Right cardiac atrium (tissue), 5 donors: ENCODE data around the gene MAPK4. TPM values are rescaled to one million over a fixed set of nuclear protein-coding genes. Genes with fewer than 3 reads are reported as not detected.
"Not testable (repeated sequence)": the region's sequence is repeated elsewhere in the genome, so short reads cannot be mapped to it uniquely, and the experiment has no call there.

Experiments used
- ATAC-seq, 2 donors: fragments of 200-7000 bp; cut with Tn5 transposase; one replicate each; pipeline versions ENCODE4 v1.8.0 to v1.9.1; 2020; ENCODE audit warnings: moderate library complexity in 2 of 2, mild to moderate bottlenecking in 1 of 2
- DNase-seq, 3 donors: peaks; one replicate each; pipeline ENCODE4 v3.0.0-alpha.2; 2020
- H3K27ac ChIP-seq: one replicate; pipeline ENCODE4 v1.5.1; 2013; ENCODE audit warnings: mild to moderate bottlenecking, low read length, control low read depth, moderate library complexity
- H3K27me3 ChIP-seq: one replicate; pipeline ENCODE4 v1.6.1; 2013; ENCODE audit not compliant: control insufficient read depth, insufficient read depth
- H3K4me1 ChIP-seq: one replicate; pipeline ENCODE4 v1.6.1; 2013; ENCODE audit warnings: low read length; ENCODE audit not compliant: control insufficient read depth, insufficient read depth
- H3K4me3 ChIP-seq: one replicate; pipeline ENCODE4 v1.5.1; 2013; ENCODE audit warnings: low read length, control low read depth
- H3K9me3 ChIP-seq: one replicate; pipeline ENCODE4 v1.6.1; 2013; ENCODE audit warnings: low read length; ENCODE audit not compliant: control insufficient read depth
- WGBS: extraction: QIAGEN DNeasy Blood & Tissue Kit; methylation state at CpG from one replicate; pipeline ENCODE4 v1.1.7; 2013; 5-methylcytosine and 5-hydroxymethylcytosine counted together
- intact Hi-C, 4 donors: fragments of 100-400 bp; cut with DNase I; formaldehyde crosslinking; loops; one replicate each; pipeline versions ENCODE4 v1.11.0 to v1.14.0; 2022 to 2023
- polyA plus RNA-seq: library from polyadenylated mRNA; stranded (reverse); fragments of 200-250 nt; gene quantifications from one replicate; pipeline ENCODE4 v1.2.3, GENCODE V29; 2013
- total RNA-seq, 4 donors: library from RNA; stranded (reverse); fragmentation: NEBNext Ultra II Directional; extraction: Animal tissue kit (Norgen Biotek cat#: 25700); gene quantifications; one replicate each; pipeline ENCODE4 v1.2.1, GENCODE V29; 2021
- donor health status: healthy with polysubstance abuse.
- donor health status: DM: no; HTN: yes; CAD: no.
- donor health status: DM: no; HTN: no; CAD: no.
- donor health status: DM: no; HTN: yes; CAD: no; lungs with severe emphysema.
- donor health status: DM: yes; HTN: yes; CAD: no.

Gene MAPK4
- total and polyA plus RNA-seq, 5 donors, result 15.5 to 73.9 (median 29.1) TPM

DNA sequence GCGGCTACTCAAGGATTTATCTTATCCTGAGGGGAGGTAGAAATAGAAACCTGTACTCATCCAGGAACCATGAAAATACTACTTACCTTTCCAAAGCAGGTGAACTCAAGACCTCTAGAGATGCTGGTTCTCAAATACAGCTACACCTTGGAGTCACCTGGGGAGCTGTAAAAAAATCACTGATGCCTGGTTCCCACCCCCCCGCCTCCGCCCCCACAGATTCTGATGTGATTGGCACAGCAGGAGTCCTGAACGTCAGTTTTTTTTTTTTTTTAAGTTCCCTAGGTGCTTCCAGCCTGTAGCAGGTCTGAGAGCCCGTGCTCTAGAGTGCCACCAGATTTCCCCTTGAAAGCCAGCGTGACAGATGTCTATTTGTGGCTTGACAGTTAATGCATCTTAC lies 146.3 kb downstream of the MAPK4 start:
- intact Hi-C loops, result no loop called here
- 55% methylated on average over 6 of the region's 6 CpGs for WGBS
- Histone ChIP-seq H3K9me3 (no peaks in the 10 kb centered on the region), H3K27ac (no peak overlapping the region), H3K4me3 (no peak overlapping the region), H3K27me3 (no peaks in the 10 kb centered on the region), H3K4me1 (peaks cover 3% of the 10 kb centered on the region)
- DNase-seq (no peak), ATAC-seq (no peak)

DNA sequence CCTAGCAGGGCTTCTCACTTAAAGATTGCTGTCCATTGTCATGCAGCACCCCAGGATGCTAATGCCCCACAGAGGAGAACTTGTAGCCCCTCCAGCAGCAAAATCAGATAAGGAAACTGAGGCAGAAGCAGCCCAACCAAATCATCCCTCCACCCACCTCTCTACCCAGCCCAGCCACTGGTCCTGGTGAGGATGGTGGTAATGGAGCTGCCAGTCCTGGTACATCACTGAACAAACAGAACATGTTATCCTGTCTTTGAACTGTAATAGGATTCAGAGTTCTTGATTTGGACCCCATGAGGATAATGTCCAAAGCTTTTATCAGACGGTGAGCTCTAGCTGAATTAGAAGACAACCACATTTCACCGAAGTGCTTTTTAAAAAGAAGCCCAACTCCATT lies 146.8 kb downstream of the MAPK4 start:
- DNase-seq, result no peak
- 56% methylated on average over 2 of the region's 2 CpGs for WGBS
- Histone ChIP-seq H3K9me3 (no peaks in the 10 kb centered on the region), H3K27me3 (no peaks in the 10 kb centered on the region), H3K27ac (no peak overlapping the region), H3K4me1 (peaks cover 3% of the 10 kb centered on the region), H3K4me3 (no peak overlapping the region)
- ATAC-seq, result no peak
- intact Hi-C loops, result no loop called here

DNA sequence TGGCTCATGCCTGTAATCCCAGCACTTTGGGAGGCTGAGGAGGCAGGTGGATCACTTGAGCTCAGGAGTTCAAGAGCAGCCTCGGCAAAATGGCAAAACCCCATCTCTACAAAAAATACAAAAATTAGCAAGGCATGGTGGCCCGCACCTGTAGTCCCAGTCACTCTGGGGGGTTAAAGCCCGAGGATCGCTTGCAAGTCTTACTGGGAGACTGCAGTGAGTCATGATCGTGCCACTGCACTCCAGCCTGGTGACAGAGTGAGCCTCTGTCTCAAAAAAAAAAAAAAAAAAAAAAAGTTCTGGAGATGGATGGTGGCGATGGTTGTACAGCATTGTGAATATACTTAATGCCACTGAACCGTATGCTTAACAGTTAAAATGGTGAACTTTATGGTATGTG lies 147.4 kb downstream of the MAPK4 start:
- H3K27me3 ChIP-seq, H3K9me3 ChIP-seq, ATAC-seq, H3K4me1 ChIP-seq, H3K27ac ChIP-seq, intact Hi-C loops, DNase-seq, H3K4me3 ChIP-seq: not testable (repeated sequence)
- 78% methylated on average over 7 of the region's 7 CpGs for WGBS

DNA sequence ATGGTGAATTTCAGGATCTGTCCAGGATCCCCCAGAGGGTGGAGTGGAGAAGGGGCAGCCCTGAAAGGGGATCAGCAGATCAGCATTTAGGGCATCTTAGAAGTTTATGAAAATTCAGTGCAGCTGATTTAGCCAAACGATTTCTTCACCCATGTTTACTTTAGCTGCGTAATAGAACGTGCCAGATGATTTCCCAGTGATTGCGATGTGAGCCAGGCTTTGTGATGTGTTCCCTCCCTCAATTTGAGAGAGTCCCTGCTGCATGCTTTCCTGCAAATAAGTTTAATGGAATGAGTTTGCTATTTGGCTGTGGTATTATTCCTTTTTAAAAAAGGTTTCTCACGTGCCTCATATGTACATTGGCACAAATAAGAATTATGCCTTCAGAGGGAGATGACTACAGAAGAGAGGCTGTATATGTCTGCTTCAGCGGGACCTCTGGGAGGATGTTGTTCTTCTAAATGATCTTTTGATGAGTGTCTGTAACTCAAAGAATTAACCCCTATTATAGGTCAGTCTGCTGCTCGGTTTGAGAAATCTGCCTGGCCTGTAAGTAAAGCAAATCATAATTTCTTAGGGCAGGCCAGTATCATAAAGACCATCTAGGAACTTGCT lies 148.1 kb downstream of the MAPK4 start:
- DNase-seq (no peak), ATAC-seq (peak in 1 of 2 donors; percentile 30)
- H3K4me3 ChIP-seq, result no peak overlapping the region
- WGBS, result 34% methylated on average over 7 of the region's 7 CpGs
- no peak overlapping the region for H3K27ac ChIP-seq
- peaks cover 3% of the 10 kb centered on the region for H3K4me1 ChIP-seq
- no peaks in the 10 kb centered on the region for H3K9me3 ChIP-seq
- intact Hi-C loops, result no loop called here
- no peaks in the 10 kb centered on the region for H3K27me3 ChIP-seq

DNA sequence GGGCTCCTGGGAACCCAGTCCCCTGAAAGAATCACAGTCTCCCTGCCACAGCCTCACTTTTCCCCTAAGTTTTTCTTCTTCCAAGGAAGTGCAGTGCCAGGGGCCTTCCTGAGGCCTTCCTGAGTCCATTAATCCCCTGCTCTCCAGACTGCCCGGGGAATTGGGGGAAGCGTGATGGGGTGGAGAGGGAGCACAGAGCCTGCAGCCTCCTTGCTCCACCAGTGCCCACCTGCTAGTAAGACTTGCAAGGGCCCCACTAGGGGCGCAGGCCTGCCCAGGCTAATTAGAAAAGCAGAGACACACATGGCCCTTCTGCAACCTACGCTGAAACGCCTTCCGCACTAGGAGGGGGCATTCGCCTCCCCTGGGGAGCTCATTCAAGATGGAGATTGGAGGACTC lies 149.3 kb downstream of the MAPK4 start:
- WGBS, result 76% methylated on average over 7 of the region's 7 CpGs
- intact Hi-C loops, result no loop called here
- no peak for ATAC-seq
- Histone ChIP-seq H3K9me3 (no peaks in the 10 kb centered on the region), H3K27me3 (no peaks in the 10 kb centered on the region), H3K27ac (no peak overlapping the region), H3K4me3 (no peak overlapping the region), H3K4me1 (no peaks in the 10 kb centered on the region)
- DNase-seq, result no peak

DNA sequence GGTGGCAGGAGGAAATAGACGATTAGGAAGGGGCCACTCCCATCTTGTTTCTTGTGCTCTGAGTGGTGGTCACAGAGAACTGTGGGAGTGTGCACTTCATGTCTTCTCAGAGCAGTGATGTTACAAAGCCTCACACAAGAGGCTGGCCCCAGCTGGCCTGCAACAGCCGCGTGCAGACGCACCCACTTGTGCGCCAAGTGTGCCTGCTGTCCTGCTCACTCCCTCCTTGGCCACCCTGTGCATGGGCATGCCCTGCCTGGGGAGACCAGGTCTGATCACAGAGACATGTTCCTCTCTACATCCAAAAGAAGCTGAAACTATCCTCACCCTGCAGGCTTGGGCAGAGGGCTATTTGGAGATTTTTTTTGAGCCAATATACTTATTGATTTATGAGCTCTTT lies 151.5 kb downstream of the MAPK4 start:
- Histone ChIP-seq H3K4me1 (no peaks in the 10 kb centered on the region), H3K27me3 (no peaks in the 10 kb centered on the region), H3K4me3 (no peak overlapping the region), H3K9me3 (no peaks in the 10 kb centered on the region), H3K27ac (no peak overlapping the region)
- WGBS, result 46% methylated on average over 5 of the region's 5 CpGs
- peak in 2 of 3 donors; percentile 57 to 70 for DNase-seq
- peak; percentile 64 to 74 for ATAC-seq
- intact Hi-C loops, result no loop called here

DNA sequence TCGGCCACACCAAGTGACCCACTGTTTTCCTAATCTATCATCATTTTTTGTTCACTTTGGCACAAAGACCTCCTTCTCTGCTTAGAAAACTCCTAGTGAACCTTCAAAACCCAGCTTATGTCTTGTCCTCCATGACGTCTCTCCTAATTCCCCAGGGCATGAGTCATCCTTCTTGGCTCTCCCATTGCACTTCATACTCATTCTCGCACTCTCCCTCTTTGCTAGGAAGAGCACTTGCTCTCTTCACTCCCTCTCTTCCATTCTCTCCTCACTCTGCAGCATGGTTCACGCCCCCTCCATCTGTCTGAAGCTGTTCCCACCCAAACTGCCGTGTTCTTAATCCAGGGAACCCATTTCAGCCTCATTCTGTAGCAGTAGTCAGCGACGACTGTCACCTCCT lies 156.0 kb downstream of the MAPK4 start:
- intact Hi-C loops, result no loop called here
- no peaks in the 10 kb centered on the region for H3K27me3 ChIP-seq
- DNase-seq (no peak), ATAC-seq (no peak)
- H3K9me3 ChIP-seq, result no peaks in the 10 kb centered on the region
- H3K4me1 ChIP-seq, result peaks cover 7% of the 10 kb centered on the region
- H3K4me3 ChIP-seq, result no peak overlapping the region
- H3K27ac ChIP-seq, result no peak overlapping the region
- WGBS, result 84% methylated on average over 7 of the region's 7 CpGs

DNA sequence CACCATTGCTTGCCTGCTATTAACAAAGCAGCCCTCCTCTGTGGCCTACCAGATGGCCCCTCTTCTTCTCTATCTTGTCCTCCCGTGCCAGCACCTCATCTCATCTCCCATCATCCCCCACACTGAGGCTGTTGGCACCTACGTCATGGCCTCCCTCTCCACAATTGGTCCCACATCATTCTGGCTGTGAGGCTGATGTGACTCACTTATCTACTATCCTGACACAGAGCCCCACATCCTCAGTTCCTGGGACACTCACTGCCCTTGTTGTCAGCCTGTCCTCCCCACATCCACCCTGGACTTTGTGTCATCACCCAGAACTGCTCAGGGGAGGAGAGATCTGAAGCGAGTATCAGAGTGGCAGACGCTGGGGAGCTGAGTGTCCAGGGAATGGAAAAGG lies 157.0 kb downstream of the MAPK4 start:
- Histone ChIP-seq H3K27me3 (no peaks in the 10 kb centered on the region), H3K27ac (peak overlapping the region; percentile 82), H3K4me1 (peaks cover 7% of the 10 kb centered on the region), H3K4me3 (no peak overlapping the region), H3K9me3 (no peaks in the 10 kb centered on the region)
- WGBS, result 40% methylated on average over 4 of the region's 4 CpGs
- intact Hi-C loops, result no loop called here
- peak in 2 of 3 donors; percentile 51 to 57 for DNase-seq
- ATAC-seq, result peak; percentile 88 to 94

DNA sequence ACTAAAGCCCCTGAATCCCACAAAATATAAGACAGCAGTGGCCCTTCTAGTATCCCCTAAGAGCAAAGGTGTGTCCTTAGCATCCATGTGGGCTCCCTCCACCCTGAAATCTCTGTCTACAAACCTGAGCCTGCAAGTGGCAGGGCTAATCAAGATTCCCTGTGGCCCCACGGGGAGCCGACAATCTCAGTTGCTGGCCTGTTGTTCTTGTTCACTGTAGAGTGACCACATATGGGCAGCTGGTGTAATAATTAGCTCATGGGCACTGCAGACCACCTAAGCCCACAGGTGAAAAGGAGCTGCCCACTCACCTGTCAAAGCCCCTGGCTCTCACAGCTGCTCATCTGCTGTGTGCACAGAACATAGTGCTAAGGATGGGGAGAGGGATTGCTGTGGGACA lies 157.7 kb downstream of the MAPK4 start:
- Histone ChIP-seq H3K27me3 (no peaks in the 10 kb centered on the region), H3K27ac (peak overlapping the region; percentile 92), H3K4me1 (peaks cover 7% of the 10 kb centered on the region), H3K4me3 (no peak overlapping the region), H3K9me3 (no peaks in the 10 kb centered on the region)
- no peak for ATAC-seq
- WGBS, result 54% methylated on average over 2 of the region's 2 CpGs
- DNase-seq, result no peak
- intact Hi-C loops, result no loop called here

DNA sequence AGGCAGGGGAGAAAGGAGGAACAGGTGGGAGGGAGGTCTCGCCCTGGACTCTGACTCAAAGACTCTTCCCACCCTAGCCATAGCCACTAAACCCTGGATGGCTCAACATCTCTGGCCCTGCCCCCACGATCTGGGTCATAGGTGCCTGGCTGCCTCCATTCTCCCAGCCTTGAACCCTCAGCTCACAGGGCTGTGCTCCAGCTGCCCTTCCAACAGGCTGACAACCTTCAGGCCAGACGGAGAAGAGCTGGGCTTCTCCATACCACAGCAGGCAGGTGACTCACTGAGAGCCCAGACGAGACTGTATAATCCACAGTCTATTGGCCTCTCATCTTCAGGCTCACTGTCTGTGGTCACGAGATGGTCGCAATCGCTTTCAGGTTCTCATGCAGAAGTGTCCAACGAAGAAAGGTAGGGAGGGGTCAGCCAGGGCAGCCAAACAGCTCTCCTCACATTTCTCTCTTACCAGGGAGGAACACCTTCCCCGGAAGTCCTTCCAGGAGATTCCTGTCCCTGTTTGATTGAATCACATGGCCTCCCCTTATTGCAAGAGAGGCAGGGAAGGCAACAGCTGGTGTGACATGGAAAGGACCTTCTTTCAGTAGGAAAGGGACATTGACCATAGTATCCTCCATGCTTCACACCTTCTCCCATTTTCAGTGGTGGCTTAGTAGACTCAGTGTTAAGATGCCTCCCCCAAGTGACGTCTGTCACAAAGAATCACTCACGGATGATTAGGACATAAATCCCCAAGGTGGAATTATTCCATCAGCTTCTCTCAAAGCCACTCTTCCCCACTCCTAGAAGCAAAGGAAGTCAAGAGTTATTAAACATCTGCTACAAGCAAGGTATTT lies 159.8 kb downstream of the MAPK4 start:
- Histone ChIP-seq H3K27me3 (no peaks in the 10 kb centered on the region), H3K9me3 (no peaks in the 10 kb centered on the region), H3K4me3 (no peak overlapping the region), H3K27ac (peak overlapping the region; percentile 2), H3K4me1 (peaks cover 10% of the 10 kb centered on the region)
- 73% methylated on average over 11 of the region's 11 CpGs for WGBS
- DNase-seq (no peak), ATAC-seq (no peak)
- intact Hi-C loops, result no loop called here

DNA sequence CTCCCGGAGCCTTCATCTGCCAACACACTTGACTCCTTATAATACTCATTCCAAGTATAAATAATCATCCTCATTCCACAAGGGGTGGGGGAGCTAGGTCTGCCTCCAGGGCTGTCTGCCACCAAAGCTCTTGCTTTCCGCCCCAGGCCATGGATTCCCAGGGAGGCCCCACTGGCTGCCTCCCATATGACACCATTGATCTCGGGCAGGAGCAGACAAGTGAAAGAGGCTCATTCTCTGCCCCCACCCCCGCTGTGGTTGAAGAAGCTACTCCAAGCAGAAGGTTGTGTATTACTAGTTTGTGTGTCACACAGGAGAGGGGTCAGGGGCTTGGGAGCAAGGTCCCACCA lies 160.4 kb downstream of the MAPK4 start:
- no peak overlapping the region for H3K27ac ChIP-seq
- 76% methylated on average over 4 of the region's 4 CpGs for WGBS
- no peak for ATAC-seq
- intact Hi-C loops, result no loop called here
- H3K4me1 ChIP-seq, result peaks cover 11% of the 10 kb centered on the region
- H3K9me3 ChIP-seq, result no peaks in the 10 kb centered on the region
- no peak overlapping the region for H3K4me3 ChIP-seq
- DNase-seq, result no peak
- no peaks in the 10 kb centered on the region for H3K27me3 ChIP-seq
